Measurements from ENCODE around the gene CD247.

GRCh38 chr1:167528057-167528728 lies 9.9 kb upstream of the CD247 start:
- TF ChIP-seq CTCF (conservative IDR thresholded peaks at IDR 0.05 in 1 of 2, IDR thresholded peaks at IDR 0.05 in 1 of 2; ENCODE audit: extremely low read depth in 1 of 2, insufficient read depth in 1 of 2, low read depth in 1 of 2, low read length in 2 of 2) (no peak), EZH2 (IDR thresholded peaks at IDR 0.05; ENCODE audit: borderline replicate concordance, low read length) (no peak)
